Peyer's patch (tissue), 4 donors: ENCODE data around the gene SH3BP5L.

Source experiments
- CTCF ChIP-seq, 6 experiments: fragments of 450-650 bp in 4 of 6; fragments of 200-600 bp in 2 of 6; sonication (generic) in 1 of 6; IDR thresholded peaks; one replicate each; pipeline ENCODE4 v1.5.1; 2017 to 2019; ENCODE audit warnings: antibody characterized with exemption in 6 of 6, mild to moderate bottlenecking in 3 of 6, moderate library complexity in 1 of 6
- POLR2A ChIP-seq, 2 donors: fragments of 450-650 bp; IDR thresholded peaks; one replicate each; pipeline ENCODE4 v1.5.1; 2017; ENCODE audit warnings: antibody characterized with exemption in 2 of 2, mild to moderate bottlenecking in 2 of 2, moderate library complexity in 2 of 2

GRCh38 chr1:248851390-248851789 lies 25.7 kb upstream of the SH3BP5L start:
- TF ChIP-seq CTCF (IDR thresholded peaks at IDR 0.05) (no peak), POLR2A (IDR thresholded peaks at IDR 0.05) (no peak)
